Neural progenitor cell (in vitro differentiated cells): ENCODE measurements around the gene CHCHD6.

ENCODE experiments used
- CTCF ChIP-seq: fragments of 200-600 bp; sonication (generic); IDR thresholded peaks from 2 replicates; pipeline ENCODE4 v1.5.1; 2017; ENCODE audit warnings: antibody characterized with exemption, mild to moderate bottlenecking
- EZH2 ChIP-seq: fragments of 200-600 bp; sonication (generic); IDR thresholded peaks from 2 replicates; pipeline ENCODE4 v1.6.1; 2017; ENCODE audit warnings: antibody characterized with exemption, mild to moderate bottlenecking, moderate library complexity

DNA sequence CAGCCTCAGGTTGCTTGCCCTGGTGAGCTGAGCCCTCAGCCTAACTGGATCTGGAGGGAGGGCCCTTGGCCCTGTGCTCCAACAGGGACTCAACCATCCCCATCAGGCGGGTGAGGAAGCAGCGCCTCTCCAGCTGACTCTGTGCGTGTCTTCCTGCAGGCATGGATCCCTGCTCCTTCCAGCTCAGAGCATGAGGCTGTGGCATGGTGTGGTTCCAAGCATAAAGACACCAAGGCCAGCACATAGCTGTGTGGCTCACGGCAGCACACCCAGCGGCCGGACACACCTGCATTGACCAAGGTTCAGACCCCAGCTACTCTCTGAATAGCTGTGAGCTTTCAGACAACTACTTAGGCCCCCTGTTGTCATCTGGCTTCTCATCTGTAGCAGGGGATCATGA is 147.9 kb downstream of the CHCHD6 start:
- TF ChIP-seq CTCF (no peak), EZH2 (no peak)
